HTR-8/SVneo (cell line): Measurements from ENCODE around the gene COL12A1.

ENCODE experiments used
- DNase-seq: peaks from one replicate; pipeline ENCODE4 v3.0.0; 2011; ENCODE audit warnings: low spot score, mixed read lengths; ENCODE audit not compliant: insufficient read length
- FAIRE-seq: peaks from 2 replicates; lab custom pipeline; 2011; peaks lifted over from hg19 to GRCh38; lab: Jason Lieb, UNC

COL12A1 gene

GRCh38 chr6:75149240-75149639, 56.6 kb downstream of the COL12A1 start:
- FAIRE-seq (no peak), DNase-seq (no peak)

- DNase-seq (no peak), FAIRE-seq (no peak)
These were observed 58.3 kb downstream of the COL12A1 start for GRCh38 chr6:75147512-75147911.

DNA sequence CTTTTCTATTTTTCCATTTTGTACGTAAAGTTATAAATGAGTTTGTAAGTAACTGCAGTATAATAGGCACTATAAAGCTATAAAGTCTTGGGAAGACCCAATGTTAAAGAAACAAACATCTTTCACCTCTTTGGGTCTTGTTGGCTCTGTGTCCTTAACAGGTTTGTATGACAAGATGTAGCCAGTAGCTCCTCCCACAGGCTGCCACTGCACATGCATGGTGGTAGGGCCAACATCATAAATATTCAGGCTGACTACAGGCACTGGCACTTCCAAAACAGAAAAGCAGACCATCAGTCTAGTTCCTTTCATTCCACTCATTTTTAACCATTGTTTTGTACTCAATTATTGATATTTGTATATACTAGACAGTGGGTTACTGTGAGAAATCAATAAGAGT, 59.9 kb downstream of the COL12A1 start:
- DNase-seq (no peak), FAIRE-seq (no peak)

- FAIRE-seq: no peak
- no peak for DNase-seq
These were observed 60.6 kb downstream of the COL12A1 start for GRCh38 chr6:75145211-75145610.

GRCh38 chr6:75144386-75144785, 61.5 kb downstream of the COL12A1 start:
- FAIRE-seq: no peak
- no peak for DNase-seq

DNA sequence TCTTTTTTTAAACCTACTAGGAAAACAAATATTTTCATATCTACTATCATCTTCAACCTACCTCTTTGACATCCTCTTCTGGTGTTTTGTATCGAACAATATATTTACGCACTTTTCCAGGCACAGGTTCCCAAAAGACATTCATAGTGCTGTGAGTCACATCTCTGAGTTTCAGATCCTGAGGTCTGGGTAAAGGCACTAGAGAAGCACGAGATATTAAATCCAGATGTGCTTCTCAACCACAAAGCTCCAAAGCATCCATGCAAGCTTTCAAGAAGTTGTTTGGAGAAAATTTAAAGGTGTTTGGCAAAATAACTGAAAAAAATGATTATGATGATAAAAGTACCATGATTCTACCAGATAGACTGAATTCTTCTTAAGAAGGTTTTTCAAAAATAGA, 62.7 kb downstream of the COL12A1 start:
- DNase-seq (no peak), FAIRE-seq (no peak)

DNA sequence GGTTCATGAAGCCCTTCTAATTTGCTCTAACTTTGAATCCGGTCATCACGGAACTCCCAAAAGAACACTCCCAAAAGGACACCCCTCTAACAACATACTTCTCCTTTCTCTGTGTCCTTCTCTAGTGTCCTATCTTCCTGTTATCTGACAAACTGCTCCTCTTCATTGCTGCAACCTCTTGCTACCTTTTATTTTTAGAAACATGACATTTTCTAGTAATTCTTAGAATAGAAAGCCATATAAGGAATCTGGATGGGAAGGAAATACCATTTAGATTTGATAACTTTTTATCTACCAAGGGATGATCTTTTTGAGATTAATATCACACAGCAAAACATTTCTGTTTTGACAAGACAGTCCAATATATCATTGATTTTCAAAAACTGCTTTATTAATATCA, 63.1 kb downstream of the COL12A1 start:
- DNase-seq (no peak), FAIRE-seq (no peak)

- no peak for DNase-seq
- no peak for FAIRE-seq
These were observed 70.0 kb downstream of the COL12A1 start for GRCh38 chr6:75135876-75136275.

GRCh38 chr6:75135450-75135849, 70.4 kb downstream of the COL12A1 start:
- FAIRE-seq (no peak), DNase-seq (no peak)

DNA sequence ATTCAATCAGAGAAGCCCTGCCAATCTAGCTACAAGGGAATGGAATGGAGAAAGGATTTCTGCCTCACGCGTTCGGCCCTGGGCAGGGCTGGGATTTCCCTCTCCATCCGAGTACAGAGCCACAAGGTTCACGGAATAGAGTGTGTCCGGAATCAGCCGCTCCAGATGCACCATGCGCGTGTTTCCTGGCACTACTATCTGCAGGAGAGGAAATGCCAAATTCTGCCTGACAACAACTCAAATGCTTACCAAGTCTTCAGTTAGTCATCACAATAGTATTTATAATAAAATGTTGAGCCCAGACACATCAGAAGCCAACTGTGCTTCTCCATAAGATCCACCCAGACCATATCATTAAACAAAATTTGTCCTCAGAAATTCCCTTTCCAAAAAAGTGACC, 75.1 kb downstream of the COL12A1 start:
- FAIRE-seq (no peak), DNase-seq (no peak)

DNA sequence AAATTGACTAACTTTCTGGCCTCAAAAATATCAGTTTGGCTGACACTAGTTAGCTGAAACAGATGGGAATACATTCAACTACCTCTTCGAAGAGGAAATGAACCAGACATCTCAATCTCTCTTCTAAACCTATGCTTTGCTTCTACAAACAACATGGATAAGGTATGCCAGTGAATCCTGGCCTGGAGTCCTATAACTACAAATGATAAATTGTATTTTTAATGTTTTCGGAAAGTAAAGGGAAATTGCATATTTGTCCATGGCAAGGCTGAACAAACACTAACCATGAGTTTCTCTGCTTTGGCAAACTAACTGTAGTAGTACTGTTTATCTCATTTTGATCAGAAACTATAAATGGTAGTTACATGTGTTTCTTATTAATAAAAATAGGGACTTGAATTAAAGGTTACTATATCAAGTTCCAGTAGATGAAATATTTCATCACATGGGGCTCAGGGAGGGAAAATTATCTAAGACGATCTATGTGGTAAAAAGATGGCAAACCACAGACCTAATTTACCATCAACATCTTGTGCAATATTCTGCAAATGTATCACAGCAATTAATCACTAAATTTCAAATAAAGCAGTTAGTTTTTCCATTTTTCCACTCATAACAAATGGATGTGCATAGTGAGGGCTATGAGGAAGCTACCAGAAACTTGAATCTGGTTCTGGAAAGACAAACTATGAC, 76.8 kb downstream of the COL12A1 start:
- no peak for FAIRE-seq
- DNase-seq: no peak

DNA sequence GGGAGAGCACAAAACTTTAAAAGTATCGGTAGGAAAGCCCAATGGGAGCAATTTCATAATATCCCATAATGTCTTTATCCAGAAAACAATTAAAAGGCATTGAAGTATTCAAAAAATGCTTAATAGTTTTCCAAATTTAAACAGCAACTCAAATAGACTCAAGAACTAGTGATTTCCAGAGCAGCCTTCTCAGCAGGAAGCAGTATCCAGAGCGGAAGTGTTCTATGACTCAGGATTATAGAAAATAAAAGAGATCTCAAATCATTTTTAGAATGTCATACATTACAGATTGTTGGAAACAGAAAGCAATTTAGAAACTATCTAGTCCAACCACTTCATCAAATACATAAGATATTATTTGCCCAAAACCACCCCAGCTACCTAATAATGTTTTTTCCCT, 79.3 kb downstream of the COL12A1 start:
- FAIRE-seq (no peak), DNase-seq (no peak)

GRCh38 chr6:75124983-75125382, 80.9 kb downstream of the COL12A1 start:
- DNase-seq (no peak), FAIRE-seq (no peak)

DNA sequence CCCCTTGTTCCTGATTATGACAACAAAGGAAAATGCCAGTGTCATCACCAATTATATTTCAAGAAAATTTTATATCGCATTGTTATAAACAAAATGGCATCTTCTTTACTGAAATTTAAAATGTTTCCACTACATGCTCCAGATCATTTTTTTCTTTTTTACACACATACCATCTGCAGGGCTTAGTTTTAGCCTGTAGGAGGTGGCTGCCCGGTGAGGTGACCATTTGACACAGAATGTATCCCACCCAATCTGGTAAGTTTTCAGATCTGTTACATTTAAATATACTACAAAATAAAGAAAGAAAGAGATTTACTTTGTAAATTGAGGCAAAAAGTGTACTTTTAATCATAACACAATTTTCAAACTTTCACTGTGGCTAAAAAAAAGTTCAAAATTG, 81.8 kb downstream of the COL12A1 start:
- no peak for FAIRE-seq
- no peak for DNase-seq

DNA sequence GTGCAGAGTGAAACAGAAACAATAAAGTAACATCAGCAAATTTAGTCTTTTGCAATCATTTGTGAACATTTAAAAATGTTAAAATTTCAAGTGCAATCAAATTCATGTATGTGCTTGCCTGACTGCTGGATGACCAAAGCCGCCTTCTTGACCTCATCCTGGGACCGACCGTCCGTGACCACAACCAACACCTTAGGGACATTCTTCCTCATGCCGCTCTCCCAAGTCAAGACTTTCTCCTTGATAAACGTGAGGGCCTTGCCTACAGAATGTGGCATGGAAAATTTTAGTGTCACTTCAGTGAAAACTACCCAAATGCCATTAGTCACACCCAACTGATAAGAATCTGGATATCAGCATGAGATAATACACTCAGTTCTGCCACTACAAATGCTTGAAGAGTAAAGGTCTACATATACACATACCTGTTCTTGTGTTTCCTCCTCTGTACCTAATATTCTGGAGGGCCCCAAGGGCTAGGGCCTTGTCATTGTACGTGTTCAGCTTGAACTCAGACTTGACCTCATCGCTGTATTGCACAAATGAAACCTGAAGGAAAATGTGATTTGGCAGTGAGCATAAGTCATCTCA, 86.8 kb downstream of the COL12A1 start:
- DNase-seq: no peak
- no peak for FAIRE-seq

GRCh38 chr6:75117701-75118100, 88.2 kb downstream of the COL12A1 start:
- FAIRE-seq: no peak

GRCh38 chr6:75116946-75117345, 88.9 kb downstream of the COL12A1 start:
- no peak for DNase-seq

More at GRCh38 chr6:75117701-75118100, 88.2 kb downstream of the COL12A1 start:
- no peak for DNase-seq

DNA sequence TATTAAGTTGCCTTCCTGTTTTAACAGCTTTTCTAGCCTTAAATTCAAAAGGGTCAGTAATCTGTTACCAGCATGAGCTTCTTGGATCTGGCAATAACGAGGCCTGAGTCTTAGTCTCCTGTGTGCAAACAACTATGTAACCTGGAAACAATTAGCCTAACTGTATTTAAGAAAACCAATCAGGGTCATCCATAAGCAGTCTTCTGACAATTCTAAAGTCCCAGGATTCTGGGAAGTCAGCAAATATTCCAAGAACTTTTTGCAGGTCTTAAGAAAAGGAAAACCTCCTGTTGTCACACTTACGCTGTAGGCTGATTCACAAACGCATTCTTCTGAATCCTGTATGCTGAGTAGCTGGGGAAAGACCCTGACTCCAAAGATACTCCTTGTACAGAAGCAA, 90.4 kb downstream of the COL12A1 start:
- FAIRE-seq (no peak), DNase-seq (no peak)

More at GRCh38 chr6:75116946-75117345, 88.9 kb downstream of the COL12A1 start:
- no peak for FAIRE-seq

GRCh38 chr6:75114806-75115205, 91.0 kb downstream of the COL12A1 start:
- DNase-seq: no peak
- no peak for FAIRE-seq

GRCh38 chr6:75114195-75114594, 91.7 kb downstream of the COL12A1 start:
- FAIRE-seq: no peak
- DNase-seq: no peak

DNA sequence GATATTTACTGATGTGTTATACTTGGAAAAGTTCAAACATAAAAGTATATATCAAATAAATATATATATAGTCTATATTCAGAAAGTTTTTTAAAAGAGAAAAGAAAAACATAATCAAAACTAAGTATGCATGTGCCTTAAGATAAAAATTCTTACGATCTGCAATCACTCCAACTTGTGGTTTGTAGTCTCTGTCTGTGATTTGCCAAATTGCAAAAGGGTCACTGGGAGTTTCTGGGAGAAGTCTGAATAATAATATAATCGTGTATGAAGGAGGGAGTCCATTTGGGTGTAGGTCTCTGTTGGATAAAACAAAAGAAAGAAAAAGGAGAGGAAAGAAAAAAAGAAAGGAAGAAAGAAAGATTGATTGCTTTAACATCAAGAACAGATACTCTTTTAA, 92.4 kb downstream of the COL12A1 start:
- FAIRE-seq: no peak
- no peak for DNase-seq

DNA sequence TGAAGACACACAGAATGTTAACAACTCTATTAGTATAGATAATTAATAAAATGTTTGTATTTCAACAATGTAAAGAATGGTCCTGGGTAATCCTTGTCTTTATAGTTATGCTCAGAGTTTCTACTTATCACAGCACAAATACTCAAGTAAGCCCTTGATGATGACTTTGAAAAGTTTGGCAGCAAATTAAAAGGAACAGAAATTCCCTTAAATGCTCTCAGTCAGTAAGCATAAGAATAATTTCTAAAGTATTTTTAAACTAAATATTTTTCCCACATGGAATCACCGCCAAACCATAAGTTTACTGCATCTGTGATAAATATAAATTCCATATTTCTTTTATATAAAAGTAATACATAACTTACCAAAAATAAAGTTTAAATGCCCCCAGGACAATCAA, 96.1 kb downstream of the COL12A1 start:
- DNase-seq (no peak), FAIRE-seq (no peak)
